GM18519 (cell line): ENCODE results near the gene TNNT1.
A peak's percentile ranks its signal among the peaks of the same experiment; 100 is the strongest.
"Not testable (repeated sequence)": the region's sequence is repeated elsewhere in the genome, so short reads cannot be mapped to it uniquely, and the experiment has no call there.

Experiments
- ATAC-seq: cut with Tn5 transposase; IDR thresholded peaks from one replicate; pipeline ENCODE4 v1.9.1; 2021; ENCODE audit warnings: mild to moderate bottlenecking, moderate library complexity; ENCODE audit not compliant: unreplicated experiment, low FRiP score

TNNT1 gene

GRCh38 chr19:55171440-55171839 lies 22.4 kb upstream of the TNNT1 start:
- ATAC-seq = no peak

GRCh38 chr19:55169136-55169535 lies 20.1 kb upstream of the TNNT1 start:
- no peak for ATAC-seq

- peak; percentile 39 for ATAC-seq
Observed at GRCh38 chr19:55166530-55167268, 17.7 kb upstream of the TNNT1 start, which contains the start of gene DNAAF3. Gene DNAAF3, minus strand, starts transcription at chr19:55166613. Its CDS starts 200 bp downstream, at chr19:55166413.

- no peak for ATAC-seq
Observed at GRCh38 chr19:55165952-55166529, 17.0 kb upstream of the TNNT1 start.

- ATAC-seq = no peak
Observed at GRCh38 chr19:55161571-55162322, 12.7 kb upstream of the TNNT1 start.

- ATAC-seq = no peak
Observed at GRCh38 chr19:55160986-55161365, 12.0 kb upstream of the TNNT1 start.

- peak; percentile 62 for ATAC-seq
Observed at GRCh38 chr19:55160128-55160985, 11.4 kb upstream of the TNNT1 start.

- no peak for ATAC-seq
Observed at GRCh38 chr19:55158848-55159749, 10.1 kb upstream of the TNNT1 start.

- no peak for ATAC-seq
Observed at GRCh38 chr19:55158423-55158822, 9.4 kb upstream of the TNNT1 start.

GRCh38 chr19:55157064-55157908 lies 8.3 kb upstream of the TNNT1 start, which contains the start of gene TNNI3:
Gene TNNI3, minus strand, starts transcription at chr19:55157732. Its CDS starts 143 bp downstream, at chr19:55157589.
- ATAC-seq = no peak

- no peak for ATAC-seq
Observed at GRCh38 chr19:55156202-55157063, 7.4 kb upstream of the TNNT1 start.

- ATAC-seq = not testable (repeated sequence)
Observed at GRCh38 chr19:55155784-55156183, 6.8 kb upstream of the TNNT1 start.

GRCh38 chr19:55153652-55154264 lies 4.8 kb upstream of the TNNT1 start:
- no peak for ATAC-seq

GRCh38 chr19:55152017-55152416 lies 3.0 kb upstream of the TNNT1 start:
- no peak for ATAC-seq

GRCh38 chr19:55147545-55148251 lies 1.3 kb downstream of the TNNT1 start:
- ATAC-seq = no peak

- no peak for ATAC-seq
Observed at GRCh38 chr19:55146705-55147273, 2.2 kb downstream of the TNNT1 start.
